SH-SY5Y (cell line): ENCODE data around the gene SLC34A1.
A peak's percentile ranks its signal among the peaks of the same experiment; 100 is the strongest.

ENCODE experiments used
- GATA2 ChIP-seq: IDR thresholded peaks from 2 replicates; pipeline ENCODE4 v1.6.1; 2011; ENCODE audit warnings: mild to moderate bottlenecking, low read depth, low read length
- GATA3 ChIP-seq: IDR thresholded peaks from 2 replicates; pipeline ENCODE4 v1.6.1; 2011; ENCODE audit warnings: low read depth, mild to moderate bottlenecking, low read length, moderate library complexity

Gene SLC34A1

GRCh38 chr5:177361418-177362291 lies 22.6 kb upstream of the SLC34A1 start:
- TF ChIP-seq GATA3 (no peak), GATA2 (no peak)

- TF ChIP-seq GATA2: no peak
- no peak for TF ChIP-seq GATA3
Measured at GRCh38 chr5:177362292-177362609, 22.0 kb upstream of the SLC34A1 start.

DNA sequence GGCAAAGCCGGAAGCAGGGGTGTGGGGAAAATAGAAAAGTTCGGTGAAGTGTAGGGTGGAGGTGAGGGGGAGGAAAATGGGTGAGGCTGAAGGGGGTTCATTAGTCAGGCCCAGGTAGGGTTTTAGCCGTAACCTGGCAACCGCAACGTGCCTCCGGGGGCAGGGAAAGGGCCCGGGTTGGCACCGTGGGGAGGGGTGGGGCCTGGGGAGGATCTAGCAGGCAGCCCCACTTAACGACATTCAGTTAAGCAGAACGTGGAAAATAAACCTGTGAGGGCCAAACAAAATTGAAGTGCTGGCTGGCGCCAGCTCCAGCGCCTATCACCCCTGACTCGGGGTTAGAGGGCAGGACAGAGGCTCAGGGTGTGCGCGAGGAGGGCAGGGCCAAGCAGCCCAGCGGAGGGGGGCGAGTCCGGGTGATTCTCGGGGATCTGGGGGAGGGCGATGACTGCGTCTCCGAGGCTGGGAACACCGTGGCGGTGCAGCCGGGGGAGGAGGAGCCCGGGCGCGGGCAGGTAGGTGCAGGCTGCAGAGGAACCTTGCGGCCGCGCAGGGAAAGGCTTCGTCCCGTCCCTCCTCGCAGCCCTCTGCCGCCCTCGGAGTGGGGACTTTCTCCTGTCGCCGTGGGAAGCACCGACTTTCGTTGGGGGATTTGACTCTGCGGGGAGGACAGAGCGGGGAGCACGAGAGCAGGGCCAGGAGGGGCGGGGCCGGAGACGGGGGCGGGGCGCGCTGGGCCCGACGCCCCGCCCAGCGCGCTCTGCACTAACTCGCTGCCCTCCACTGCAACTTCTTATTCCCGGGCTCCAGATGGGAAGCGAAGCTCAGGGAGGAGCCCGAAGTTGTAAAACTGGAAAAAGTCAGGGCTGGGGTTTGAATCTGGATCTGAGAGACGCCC lies 21.4 kb upstream of the SLC34A1 start:
- TF ChIP-seq GATA3 (no peak), GATA2 (no peak)

DNA sequence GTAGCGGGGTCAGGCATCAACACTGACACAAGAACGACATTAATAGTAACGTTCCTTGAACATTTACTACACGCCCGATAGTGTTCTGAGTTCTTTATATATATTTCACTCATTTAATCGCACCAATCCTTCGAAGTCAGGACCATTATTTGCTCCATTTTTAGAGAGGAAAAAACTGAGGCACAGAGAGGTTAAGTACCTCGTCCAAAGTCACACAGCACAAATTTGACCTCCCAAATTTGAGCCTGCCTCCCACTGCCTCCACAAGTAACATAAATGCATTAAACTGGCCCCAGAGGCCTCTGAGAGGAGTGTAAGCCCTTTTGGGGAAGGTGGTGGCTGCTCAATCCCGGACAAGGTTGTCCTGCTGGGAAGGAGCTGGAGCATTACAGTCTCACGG lies 20.7 kb upstream of the SLC34A1 start:
- TF ChIP-seq GATA2: no peak
- no peak for TF ChIP-seq GATA3

- TF ChIP-seq GATA3: no peak
- TF ChIP-seq GATA2: no peak
Measured at GRCh38 chr5:177364159-177364962, 19.9 kb upstream of the SLC34A1 start.

- TF ChIP-seq GATA2 (no peak), GATA3 (no peak)
Measured at GRCh38 chr5:177365845-177366527, 18.2 kb upstream of the SLC34A1 start.

GRCh38 chr5:177366528-177367322 lies 17.5 kb upstream of the SLC34A1 start:
- TF ChIP-seq GATA2 (peak; percentile 35; the same call in 1 of the 2 replicates), GATA3 (no peak)

- TF ChIP-seq GATA3: no peak
- no peak for TF ChIP-seq GATA2
Measured at GRCh38 chr5:177367323-177367848, 16.8 kb upstream of the SLC34A1 start.

- TF ChIP-seq GATA3 (no peak), GATA2 (no peak)
Measured at GRCh38 chr5:177367981-177368868, 16.0 kb upstream of the SLC34A1 start.

DNA sequence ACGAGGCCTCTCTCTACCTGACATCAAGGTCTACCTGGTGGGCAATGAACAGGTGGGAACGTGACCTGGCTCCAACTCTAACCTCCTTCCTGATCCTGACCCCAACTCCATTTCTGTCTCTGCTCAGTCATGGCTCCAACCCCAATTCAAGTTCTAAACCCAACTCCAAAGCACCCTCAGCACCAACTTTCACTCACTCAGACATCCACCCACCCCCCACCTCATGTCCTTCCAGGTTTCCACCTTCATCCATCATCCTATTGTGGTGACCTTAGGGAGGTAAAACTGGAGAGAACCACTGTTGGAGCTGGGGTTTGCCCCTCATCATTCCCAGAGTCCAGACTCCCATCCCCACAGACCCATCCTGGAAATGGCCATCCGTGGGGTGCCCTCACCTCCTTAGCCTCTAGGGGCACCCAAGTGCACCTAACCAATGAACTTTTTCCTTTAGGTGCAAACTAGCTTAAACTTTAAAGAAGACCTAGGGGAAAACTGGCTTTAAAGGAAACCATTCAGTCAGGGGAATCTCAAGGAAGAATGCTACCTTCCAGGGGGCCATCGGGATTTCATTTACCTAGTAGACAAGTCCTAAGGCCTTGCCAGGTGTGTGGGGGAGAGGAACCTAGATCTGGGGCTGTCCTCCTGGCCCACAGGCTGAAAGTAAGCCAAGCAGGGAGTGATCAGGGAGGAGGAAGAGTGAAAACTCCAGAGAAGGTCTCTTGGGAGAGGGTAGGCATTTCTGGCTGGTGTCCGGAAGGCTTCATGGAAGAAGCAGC lies 15.2 kb upstream of the SLC34A1 start:
- TF ChIP-seq GATA3: no peak
- no peak for TF ChIP-seq GATA2
